Activated CD8-positive, alpha-beta memory T cell treated with anti-CD3 and anti-CD28 coated beads for 4 hours (primary cell): ENCODE measurements around the gene SLC4A2.

ENCODE experiments used
- DNase-seq, 2 donors: peaks; one replicate each; pipeline ENCODE4 v3.0.0-alpha.2; 2020; ENCODE audit warnings: low read depth in 2 of 2

Gene SLC4A2

DNA sequence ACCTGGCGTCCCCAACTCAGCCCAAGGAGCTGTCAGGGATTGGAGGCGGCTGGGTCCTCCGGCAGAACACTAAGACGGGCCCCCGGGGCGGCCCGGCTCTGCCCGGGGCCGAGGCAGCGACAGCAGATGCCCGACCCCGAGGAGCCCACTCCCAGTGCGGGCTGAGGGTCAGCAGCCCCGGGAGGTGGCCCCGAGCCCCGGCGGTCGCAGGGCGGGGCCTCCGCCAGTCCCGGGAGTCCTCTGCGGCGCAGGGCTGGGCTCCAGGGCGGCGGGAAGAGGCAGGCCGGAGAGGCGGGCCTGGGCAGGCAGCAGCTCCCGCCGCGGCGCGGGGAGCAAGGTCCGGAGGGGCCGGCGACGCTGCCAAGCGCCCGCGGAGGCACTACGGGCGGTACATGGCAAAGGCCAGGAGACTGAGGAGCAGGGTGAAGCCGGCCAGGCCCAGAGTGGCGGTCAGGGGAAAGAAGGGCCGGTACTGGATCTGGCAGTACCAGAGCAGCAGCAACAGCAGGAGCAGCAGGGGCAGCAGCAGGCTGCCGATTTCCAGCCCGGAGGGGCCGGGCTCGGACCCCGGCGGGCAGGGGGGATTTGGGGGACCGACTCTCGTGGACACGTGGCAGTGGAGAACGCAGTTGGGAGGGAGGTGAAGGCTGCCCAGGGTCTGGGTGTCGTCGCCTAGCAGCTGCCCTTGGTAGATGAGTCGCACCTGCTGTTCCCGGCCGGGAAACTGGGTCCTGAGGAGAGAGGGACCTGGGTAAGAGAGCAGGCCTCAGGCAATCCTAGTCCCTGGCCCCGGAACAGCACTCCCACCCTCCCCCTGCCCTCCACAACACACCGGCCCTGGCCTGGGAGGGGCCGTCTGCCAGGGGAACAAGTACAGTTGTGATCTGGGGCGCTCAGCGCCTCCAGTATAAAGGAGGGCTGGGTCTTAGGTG is 22.0 kb downstream of the SLC4A2 start:
- DNase-seq = no peak

DNA sequence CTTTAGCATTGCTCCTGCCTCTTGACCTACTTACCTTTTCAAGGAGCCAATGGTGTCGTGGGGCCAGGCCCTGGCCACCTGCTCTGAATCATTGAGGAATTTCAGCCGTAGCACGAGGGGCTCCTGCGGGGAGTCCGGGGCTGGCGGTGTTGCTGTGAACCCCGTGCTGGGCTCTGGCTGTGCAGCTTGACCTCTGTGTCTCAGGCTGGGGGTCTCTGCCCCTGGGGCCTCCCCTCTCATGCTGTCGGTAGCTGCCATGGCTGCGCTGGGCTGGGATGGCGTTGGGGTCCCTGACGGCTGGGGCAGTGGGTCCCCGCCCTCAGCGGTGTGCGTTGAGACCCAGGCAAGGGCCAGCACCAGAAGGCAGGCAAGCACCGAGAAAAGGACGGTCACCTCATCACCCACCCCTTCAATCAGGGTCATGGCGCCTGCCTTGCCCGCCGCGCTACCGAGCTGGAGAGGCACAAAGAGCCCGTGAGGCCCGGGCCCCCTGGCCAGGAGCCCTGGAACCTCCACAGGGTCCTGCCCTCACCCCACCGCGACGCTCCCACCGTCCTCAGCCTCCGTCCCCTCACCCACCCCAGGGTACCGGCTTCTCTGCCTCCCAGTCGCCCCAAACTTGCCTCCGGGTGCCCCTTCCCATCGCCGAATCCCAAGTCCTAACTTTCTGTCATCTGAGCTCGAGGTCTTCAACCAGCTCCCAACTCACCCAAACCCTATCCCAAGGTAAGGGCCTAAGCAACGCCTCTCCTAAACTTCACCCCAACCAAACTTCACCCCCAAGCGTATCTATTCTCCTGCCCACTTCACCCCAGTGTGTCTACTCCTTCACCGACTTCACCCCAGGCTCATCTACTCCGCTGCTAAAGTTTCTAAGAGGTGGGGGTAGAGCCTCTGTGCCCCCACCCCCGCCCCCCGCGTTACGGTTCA is 23.0 kb downstream of the SLC4A2 start:
- DNase-seq = no peak

DNA sequence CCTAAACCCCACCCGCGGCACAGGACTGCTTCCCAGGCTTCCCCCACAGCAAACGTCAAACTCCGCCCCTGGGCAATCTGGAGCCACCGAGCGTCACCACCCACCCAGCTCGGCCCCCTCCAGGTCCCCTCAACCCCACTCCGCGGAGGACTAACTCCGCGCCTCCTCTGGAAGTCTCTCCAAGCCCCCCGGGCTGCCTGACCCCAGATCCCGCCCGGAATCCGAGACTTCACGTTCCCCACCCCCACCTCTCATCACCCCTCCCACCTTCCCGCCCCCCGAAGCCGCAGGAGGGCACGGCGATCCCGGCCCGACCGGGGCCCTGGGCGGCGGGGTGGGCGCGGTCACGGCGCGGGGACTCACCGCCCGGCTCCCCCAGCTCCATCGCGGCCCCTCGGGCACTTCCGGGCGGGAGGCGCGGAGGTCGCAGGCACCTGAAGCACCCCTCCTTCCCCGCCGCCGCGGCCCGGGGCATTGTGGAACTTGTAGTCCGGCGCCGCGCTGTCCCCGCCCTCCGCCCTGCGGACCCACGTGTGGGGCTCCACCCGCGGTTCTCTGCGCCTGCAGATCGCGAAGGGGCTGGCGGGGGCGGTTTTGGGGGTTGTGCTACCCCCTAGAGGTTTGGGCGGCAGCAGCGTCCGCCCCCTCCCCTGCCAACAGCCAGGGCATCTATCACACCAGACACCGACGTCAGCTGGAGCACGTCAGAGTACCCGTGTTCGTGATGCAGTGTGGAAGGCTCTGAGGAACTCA is 23.9 kb downstream of the SLC4A2 start, which contains the start of gene TMUB1:
TSS of gene TMUB1 (minus strand) at position 423 of the 753 bp plus-strand sequence. CDS start 930 bp downstream, outside the sequence.
- peak; percentile 74 to 75 for DNase-seq

DNA sequence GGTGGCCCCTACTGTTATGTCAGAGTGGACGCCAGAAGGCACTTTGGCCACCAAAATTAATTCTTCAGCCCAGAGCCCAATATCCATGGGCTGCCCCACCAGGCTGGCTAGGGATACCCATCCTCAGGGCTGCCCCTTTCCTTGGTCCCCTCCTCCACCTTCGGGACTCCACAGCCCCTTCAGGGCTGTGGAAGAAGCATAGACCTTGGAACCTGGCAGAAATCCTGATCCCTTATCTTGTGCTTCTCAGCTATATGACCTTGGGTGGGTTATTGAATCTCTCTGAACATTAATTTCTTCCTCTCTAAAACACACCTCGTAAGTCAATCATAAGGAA is 24.4 kb downstream of the SLC4A2 start:
- no peak for DNase-seq

DNA sequence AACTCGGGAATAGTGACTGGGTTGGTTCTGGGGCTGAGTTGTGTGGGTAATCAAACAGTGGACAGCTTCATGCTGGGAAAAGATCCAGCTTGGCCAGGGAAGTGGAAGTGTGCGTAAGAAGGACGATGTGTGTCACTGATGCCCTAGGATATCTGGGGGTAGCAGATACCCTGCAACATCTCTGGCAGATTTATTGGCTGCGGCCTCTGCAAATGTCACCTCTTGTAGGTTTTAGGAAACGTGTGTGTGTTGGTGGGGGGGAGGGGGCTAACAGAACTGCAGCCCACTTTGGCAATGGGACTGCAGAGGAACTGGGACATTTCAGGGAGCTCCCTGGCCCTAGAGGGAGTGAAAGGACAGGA is 25.9 kb downstream of the SLC4A2 start:
- DNase-seq = no peak

GRCh38 chr7:151085691-151086620 is 26.6 kb downstream of the SLC4A2 start, which contains the start of gene AGAP3:
Gene AGAP3 (plus strand): TSS chr7:151086475. CDS start chr7:151086742, 267 bp downstream.
- DNase-seq = peak in 1 of 2 donors; percentile 20

- no peak for DNase-seq
Observed at GRCh38 chr7:151086802-151087244, 27.4 kb downstream of the SLC4A2 start.

GRCh38 chr7:151087245-151088018 is 28.0 kb downstream of the SLC4A2 start:
- DNase-seq = no peak

DNA sequence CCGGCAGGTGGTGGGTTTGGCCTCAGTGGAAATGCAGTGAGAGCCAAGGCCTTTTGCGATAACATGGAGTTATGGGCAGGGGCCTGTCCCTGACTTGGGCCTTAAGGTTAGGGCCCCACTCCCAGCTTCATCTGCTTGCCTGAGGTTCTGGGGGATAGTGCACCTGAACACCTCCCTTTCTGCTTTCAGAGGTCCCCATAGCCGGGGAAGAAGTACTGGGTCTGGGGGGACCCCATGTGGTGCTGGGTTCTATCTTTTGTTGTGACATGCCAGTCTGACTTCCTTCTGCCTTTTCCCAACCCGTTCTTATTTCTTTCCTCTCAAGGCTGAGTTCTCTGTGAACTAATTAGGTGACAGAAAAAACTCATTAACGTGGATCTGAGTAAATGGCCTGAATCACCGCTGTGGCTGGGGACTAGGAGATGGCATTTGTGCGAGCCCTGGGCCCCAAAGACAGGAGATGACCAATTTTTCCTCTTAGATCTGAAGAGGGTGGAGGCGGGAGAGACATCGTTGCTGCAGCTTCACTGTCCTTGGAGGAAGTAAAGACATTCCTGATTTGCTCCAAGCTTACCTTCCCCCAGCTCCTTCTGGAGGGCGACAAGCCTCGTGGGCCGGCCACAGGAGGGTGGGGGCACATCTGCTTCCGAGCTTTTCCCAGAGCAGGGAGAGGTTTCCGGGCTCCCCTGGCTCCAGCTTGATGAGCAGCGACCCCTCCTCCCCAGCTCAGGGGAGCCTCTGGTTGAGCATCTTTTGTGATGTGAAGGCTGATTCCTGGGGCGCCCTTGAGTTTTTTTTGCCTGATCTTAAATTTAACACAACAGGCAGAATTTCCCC is 28.8 kb downstream of the SLC4A2 start:
- no peak for DNase-seq

- no peak for DNase-seq
Observed at GRCh38 chr7:151088856-151089699, 29.7 kb downstream of the SLC4A2 start.

DNA sequence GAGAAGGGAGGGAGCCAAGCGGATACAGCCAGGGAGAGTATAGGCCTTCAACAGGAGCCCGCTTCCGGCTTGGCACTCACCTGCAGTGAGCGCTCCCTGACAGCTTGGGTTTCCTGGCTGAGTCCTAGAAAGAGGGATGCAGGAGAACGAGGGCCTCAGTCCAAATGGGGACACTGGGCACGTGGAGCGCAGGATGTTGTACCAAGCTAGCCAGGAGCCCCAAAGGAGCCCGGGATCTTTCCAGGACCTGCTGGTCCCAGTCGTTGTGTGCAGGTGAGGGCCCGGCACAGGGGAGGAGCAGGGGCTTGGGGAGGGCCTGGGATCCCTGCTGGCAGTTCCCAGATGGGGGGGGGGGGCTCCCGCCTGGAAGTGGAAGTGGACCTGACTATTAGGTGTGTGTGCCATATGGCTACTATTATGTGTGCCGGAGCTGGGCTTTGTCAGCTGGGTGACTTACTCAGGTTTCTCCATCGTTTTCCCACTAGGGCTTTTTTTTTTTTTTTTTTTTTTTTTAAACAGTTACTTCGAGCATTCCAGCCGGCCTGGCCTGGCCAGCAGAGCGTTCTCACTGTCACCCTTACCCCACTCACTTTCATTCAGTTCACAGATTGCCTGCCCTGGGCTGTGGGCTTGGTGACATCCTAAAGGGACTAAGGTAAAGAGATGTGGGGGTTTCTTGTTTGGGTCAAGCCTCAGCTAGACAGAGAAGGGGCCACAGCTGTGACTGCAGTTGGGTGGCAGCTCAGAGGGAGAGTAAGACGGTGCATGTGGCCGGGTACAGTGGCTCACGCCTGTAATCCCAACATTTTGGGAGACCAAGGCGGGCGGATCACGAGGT is 30.7 kb downstream of the SLC4A2 start:
- no peak for DNase-seq

GRCh38 chr7:151091003-151091402 is 31.6 kb downstream of the SLC4A2 start:
- no peak for DNase-seq

DNA sequence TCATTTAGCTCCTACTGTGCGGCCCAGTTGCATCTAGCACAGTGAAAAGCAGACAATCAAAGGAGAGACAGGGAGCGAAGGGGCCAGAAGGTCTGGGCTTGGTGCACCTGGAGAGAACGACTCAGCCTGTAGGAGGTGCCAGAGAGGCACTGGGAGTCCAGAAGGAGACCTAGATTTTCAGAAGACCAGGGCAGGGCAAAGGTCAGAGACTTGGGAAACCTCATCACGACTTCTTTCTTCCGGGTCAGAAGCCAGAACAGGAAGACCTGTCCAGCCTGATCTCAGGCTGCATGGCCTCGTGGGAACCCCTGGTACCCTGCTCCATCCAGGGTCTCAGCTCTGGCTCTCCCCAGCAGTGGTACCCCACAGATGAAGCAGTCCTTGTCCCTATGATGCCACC is 32.0 kb downstream of the SLC4A2 start:
- DNase-seq = no peak

DNA sequence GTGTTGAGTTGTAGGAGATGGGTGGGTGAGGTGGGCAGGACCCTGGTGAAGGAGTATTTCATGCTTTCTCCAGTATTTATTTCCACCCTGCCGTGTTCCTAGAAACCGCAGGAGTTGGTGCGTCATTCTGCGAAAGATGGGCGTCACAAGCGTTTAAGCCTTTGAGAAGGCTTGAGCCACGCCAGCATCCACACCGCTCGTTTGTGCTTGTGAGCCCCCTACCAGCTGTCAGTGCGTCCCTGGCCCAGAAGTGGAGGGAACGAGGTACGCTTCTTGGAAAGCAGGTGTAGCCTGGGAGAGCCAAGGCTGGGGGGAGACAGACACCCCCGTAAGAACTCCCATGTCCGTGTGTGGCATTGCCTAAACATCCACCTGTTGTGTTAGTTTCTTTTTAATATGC is 32.6 kb downstream of the SLC4A2 start:
- no peak for DNase-seq

DNA sequence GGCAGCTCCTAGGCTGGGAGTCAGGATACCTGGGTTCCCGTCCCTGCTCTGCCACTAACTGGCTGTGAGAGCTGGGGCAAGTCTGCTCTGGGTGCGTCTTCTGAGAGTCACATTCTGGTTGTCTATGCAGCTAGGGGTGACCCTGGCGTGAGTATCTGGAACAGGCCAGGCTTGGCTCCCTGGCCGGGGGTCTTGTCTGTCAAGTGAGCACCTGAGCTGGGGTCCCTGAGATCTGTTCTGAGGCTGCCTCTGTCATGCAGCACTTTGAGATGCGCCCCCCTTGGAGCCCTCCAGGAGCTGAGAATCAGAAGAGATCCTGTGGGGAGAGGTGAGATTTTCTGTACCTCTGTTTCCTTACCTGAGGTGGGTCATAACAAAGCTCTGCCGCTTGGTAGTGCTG is 34.4 kb downstream of the SLC4A2 start:
- DNase-seq = no peak

DNA sequence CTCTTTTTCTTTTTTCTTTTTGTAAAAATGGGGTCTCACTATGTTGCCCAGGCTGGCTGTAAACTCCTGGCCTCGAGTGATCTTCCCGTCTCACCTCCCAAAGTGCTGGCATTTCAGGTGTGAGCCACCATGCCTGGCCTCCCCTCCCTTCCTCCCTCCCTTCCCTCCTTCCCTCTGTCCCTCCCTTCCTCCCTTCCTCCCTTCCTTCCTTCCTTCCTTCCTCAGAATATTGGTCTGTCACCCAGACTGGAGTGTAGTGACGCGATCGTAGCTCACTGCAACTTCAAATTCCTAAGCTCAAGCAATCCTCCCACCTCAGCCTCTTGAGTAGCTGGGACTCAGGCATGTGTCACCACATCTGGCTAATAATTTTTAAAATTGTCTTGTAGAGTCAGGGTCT is 35.3 kb downstream of the SLC4A2 start:
- DNase-seq = no peak
